Measurements from ENCODE around the gene OR6C2. TPM values are rescaled to one million over a fixed set of nuclear protein-coding genes. Genes with fewer than 3 reads are reported as not detected.
"Not testable (repeated sequence)": the region's sequence is repeated elsewhere in the genome, so short reads cannot be mapped to it uniquely, and the experiment has no call there.

Gene OR6C2
- not detected for total RNA-seq
- long read RNA-seq: 0 reads

- no peak for DNase-seq (ENCODE audit: low spot score)
- intact Hi-C loops (cut with DNase I): no loop called here
These were observed at the start of gene OR6C2 for GRCh38 chr12:55443776-55444175. TSS of gene OR6C2 (plus strand) at chr12:55444076. CDS start at chr12:55452214, 8,138 bp downstream.

- no peak for DNase-seq (ENCODE audit: low spot score)
- intact Hi-C loops (cut with DNase I): no loop called here
These were observed 47.5 kb upstream of the OR6C2 start for GRCh38 chr12:55396326-55396725.

- intact Hi-C loops (cut with DNase I): no loop called here
- no peak for DNase-seq (ENCODE audit: low spot score)
These were observed 43.6 kb upstream of the OR6C2 start, which contains the start of gene OR6C65 for GRCh38 chr12:55400229-55400628. TSS of gene OR6C65 (plus strand) at chr12:55400529. CDS start at chr12:55400529, 0 bp downstream.

GRCh38 chr12:55407866-55408265 is 36.0 kb upstream of the OR6C2 start:
- intact Hi-C loops (cut with DNase I): no loop called here

GRCh38 chr12:55409133-55409532 is 34.7 kb upstream of the OR6C2 start:
- DNase-seq (ENCODE audit: low spot score); intact Hi-C loops (cut with DNase I): not testable (repeated sequence)

More at GRCh38 chr12:55407866-55408265, 36.0 kb upstream of the OR6C2 start:
- DNase-seq (ENCODE audit: low spot score): no peak

- intact Hi-C loops (cut with DNase I); DNase-seq (ENCODE audit: low spot score): not testable (repeated sequence)
These were observed 31.7 kb upstream of the OR6C2 start for GRCh38 chr12:55412138-55412537.

GRCh38 chr12:55413498-55414388 is 30.1 kb upstream of the OR6C2 start:
- intact Hi-C loops (cut with DNase I); DNase-seq (ENCODE audit: low spot score): not testable (repeated sequence)

- intact Hi-C loops (cut with DNase I); DNase-seq (ENCODE audit: low spot score): not testable (repeated sequence)
These were observed 29.5 kb upstream of the OR6C2 start for GRCh38 chr12:55414396-55414823.

GRCh38 chr12:55414889-55415288 is 29.0 kb upstream of the OR6C2 start:
- DNase-seq (ENCODE audit: low spot score); intact Hi-C loops (cut with DNase I): not testable (repeated sequence)

GRCh38 chr12:55416961-55417360 is 26.9 kb upstream of the OR6C2 start:
- intact Hi-C loops (cut with DNase I): no loop called here
- DNase-seq (ENCODE audit: low spot score): no peak

- no peak for DNase-seq (ENCODE audit: low spot score)
- intact Hi-C loops (cut with DNase I): no loop called here
These were observed 23.4 kb upstream of the OR6C2 start for GRCh38 chr12:55420307-55420962.

GRCh38 chr12:55425954-55426353 is 17.9 kb upstream of the OR6C2 start, which contains the start of gene OR6C76:
TSS of gene OR6C76 (plus strand) at chr12:55426254. CDS start at chr12:55426254, 0 bp downstream.
- DNase-seq (ENCODE audit: low spot score): no peak
- intact Hi-C loops (cut with DNase I): no loop called here

- no peak for DNase-seq (ENCODE audit: low spot score)
- intact Hi-C loops (cut with DNase I): no loop called here
These were observed 15.3 kb upstream of the OR6C2 start for GRCh38 chr12:55428331-55429243.

GRCh38 chr12:55441233-55441632 is 2.6 kb upstream of the OR6C2 start:
- DNase-seq (ENCODE audit: low spot score); intact Hi-C loops (cut with DNase I): not testable (repeated sequence)

GRCh38 chr12:55445357-55445756 is 1.5 kb downstream of the OR6C2 start:
- intact Hi-C loops (cut with DNase I): no loop called here
- no peak for DNase-seq (ENCODE audit: low spot score)

- intact Hi-C loops (cut with DNase I): no loop called here
- no peak for DNase-seq (ENCODE audit: low spot score)
These were observed 2.5 kb downstream of the OR6C2 start for GRCh38 chr12:55446326-55446725.

GRCh38 chr12:55448825-55449224 is 4.9 kb downstream of the OR6C2 start:
- intact Hi-C loops (cut with DNase I): no loop called here
- no peak for DNase-seq (ENCODE audit: low spot score)

- intact Hi-C loops (cut with DNase I): not testable (repeated sequence)
These were observed 21.1 kb downstream of the OR6C2 start for GRCh38 chr12:55464926-55465325.

GRCh38 chr12:55467836-55468235 is 24.0 kb downstream of the OR6C2 start:
- DNase-seq (ENCODE audit: low spot score): no peak
- intact Hi-C loops (cut with DNase I): no loop called here

More at GRCh38 chr12:55464926-55465325, 21.1 kb downstream of the OR6C2 start:
- DNase-seq (ENCODE audit: low spot score): not testable (repeated sequence)

Data from cardiac septum (tissue), 1 donor.